Stimulated activated CD4-positive, alpha-beta T cell treated with anti-CD3 and anti-CD28 coated beads, TNF-alpha, amount 100 ng/mL, for 24 hours (primary cell): Measurements from ENCODE around the gene NUTM2E.
"Not testable (repeated sequence)": the region's sequence is repeated elsewhere in the genome, so short reads cannot be mapped to it uniquely, and the experiment has no call there.

ENCODE experiments used
- DNase-seq, 3 experiments: peaks; one replicate each; pipeline ENCODE4 v3.0.0-alpha.2; 2020; ENCODE audit warnings: low read depth in 3 of 3

NUTM2E gene

DNA sequence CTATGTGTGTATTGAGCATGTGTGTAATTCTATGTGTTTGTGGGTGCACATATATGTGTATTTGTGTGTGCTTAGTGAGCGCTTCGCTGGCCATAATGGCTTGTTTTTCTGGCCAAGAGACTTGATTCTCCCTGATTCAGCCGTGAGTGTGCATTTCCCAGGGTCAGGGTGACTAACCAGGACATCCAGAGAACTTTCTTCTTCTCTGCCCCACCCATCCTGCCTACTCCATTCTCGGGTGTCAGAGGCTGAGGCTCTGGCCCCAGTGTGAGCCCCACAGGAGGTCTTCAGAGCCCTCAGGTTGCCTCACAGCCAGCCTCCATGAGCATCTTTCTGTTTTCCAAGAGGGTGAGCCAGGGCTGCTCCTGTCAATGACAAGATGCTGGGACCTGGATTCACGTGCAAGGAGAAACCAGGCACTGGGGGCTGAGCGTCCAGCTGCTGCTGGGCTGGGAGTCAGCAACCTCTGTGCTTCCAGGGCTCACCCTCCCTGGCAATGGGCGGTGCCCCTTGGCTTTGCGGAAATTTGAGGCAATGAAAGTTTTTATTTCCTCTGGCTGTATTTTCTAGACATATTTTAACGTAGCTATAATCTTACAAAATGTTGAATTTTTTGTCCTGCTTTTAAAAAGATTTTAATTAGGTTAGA lies 40.5 kb downstream of the NUTM2E start:
- DNase-seq: not testable (repeated sequence)

DNA sequence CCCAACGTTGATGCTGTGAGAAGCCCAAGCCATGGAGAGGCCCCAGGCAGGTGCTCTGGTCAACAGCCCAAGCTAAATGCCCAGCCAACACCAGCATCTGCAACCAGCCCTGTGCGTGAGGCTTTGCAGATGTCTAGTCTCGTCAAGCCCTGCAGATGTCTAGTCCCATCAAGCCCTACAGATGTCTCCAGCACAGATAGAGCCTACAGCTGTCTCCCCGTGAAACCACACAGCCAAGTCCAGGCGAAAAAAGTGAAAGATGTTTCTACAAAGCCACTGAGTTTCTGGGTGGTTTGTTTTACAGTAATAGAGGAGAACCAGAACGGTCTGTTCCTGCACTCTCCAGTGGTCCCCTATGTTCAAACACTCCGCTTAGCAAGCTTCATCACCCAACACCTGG lies 41.5 kb downstream of the NUTM2E start:
- DNase-seq: not testable (repeated sequence)

DNA sequence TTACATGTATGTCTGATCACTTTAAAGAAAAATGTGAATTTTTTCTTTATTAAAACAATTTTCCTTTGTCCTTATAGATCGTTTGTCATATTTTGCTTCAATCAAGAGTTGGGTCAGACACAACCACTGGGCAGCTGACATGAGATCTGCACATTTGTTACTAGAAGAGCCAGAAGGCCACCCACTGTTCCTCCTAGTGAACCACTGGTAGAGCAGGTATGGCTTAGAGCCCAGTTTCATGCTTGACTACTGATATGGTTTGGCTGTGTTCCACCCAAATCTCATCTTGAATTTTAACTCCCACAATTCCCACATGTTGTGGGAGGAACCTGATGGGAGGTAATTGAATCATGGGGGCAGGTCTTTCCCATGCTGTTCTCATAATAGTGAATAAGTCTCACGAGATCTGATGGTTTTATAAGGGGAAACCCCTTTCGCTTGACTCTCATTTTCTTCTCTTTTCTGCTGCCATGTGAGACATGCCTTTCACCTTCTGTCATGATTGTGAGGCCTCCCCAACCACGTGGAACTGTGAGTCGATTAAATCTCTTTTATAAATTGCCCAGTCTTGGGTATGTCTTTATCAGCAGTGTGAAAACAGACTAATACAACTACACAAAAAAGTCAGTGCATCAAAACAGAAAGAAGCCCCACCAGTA lies 43.0 kb downstream of the NUTM2E start:
- DNase-seq: not testable (repeated sequence)

DNA sequence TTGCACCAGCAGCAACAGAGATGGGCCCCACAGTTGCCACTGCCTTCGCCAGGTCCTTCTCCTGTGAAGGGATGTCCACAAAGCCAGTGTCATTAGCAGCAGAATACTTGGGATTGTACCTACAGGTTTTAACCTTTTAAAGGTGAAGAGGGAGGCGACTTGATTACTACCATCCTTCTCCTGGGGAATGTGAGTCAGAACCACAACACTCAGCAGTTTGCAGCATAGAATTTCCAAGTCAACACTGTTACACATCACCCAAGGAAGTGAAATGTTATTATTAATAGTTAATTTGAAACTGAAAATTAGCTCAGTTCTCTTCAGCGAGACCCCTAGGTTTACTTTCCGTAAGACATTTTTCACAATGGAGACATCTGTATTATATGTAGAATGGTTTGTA lies 45.2 kb downstream of the NUTM2E start:
- not testable (repeated sequence) for DNase-seq
